Measurements from ENCODE around the gene ARMS2. TPM values are rescaled to one million over a fixed set of nuclear protein-coding genes. Genes with fewer than 3 reads are reported as not detected.

ARMS2 gene
- total and polyA plus RNA-seq, 7 experiments from 2014 or later, result not detected

- ChIA-PET POLR2A (no interaction called here), CTCF (no interaction called here)
- Mint-ChIP-seq H3K9me3 (no peaks in the 10 kb centered on the region), H3K4me3 (peak overlapping the region; percentile 67 to 89 (median 78)), H3K27ac (no peak overlapping the region), H3K36me3 (no peaks in the 10 kb centered on the region), H3K4me1 (peaks cover 6 to 20% (median 17%) of the 10 kb centered on the region in 7 donors), H3K27me3 (peaks cover 65 to 72% (median 68%) of the 10 kb centered on the region in 5 donors)
- H3K4me1 ChIP-seq (ENCODE audit: control insufficient read depth in 2 of 2, insufficient read depth in 2 of 2, low read length in 2 of 2), result peaks cover 0 to 7% of the 10 kb centered on the region in 2 donors
- peaks cover 13 to 20% of the 10 kb centered on the region in 2 donors for H3K27me3 ChIP-seq (ENCODE audit: control insufficient read depth in 2 of 2, insufficient read depth in 2 of 2, low read length in 2 of 2)
- no peak for DNase-seq
- no peaks in the 10 kb centered on the region for H3K36me3 ChIP-seq (ENCODE audit: control insufficient read depth in 2 of 3, insufficient read depth in 3 of 3, low read length in 3 of 3)
- peak; percentile 43 for ATAC-seq
- no peaks in the 10 kb centered on the region for H3K9me3 ChIP-seq (ENCODE audit: control insufficient read depth in 2 of 3, low read length in 3 of 3)
- no peak overlapping the region for H3K27ac ChIP-seq (ENCODE audit: low read depth, low read length)
- peak overlapping the region; percentile 39 for H3K4me3 ChIP-seq (ENCODE audit: low read length)
- intact Hi-C loops (cut with micrococcal nuclease), result no loop called here
Observed at GRCh38 chr10:122461729-122462532, 7.5 kb downstream of the ARMS2 start.

- Histone ChIP-seq H3K4me3 (ENCODE audit: low read length) (peak overlapping the region; percentile 39), H3K9me3 (ENCODE audit: control insufficient read depth in 2 of 3, low read length in 3 of 3) (no peaks in the 10 kb centered on the region), H3K36me3 (ENCODE audit: control insufficient read depth in 2 of 3, insufficient read depth in 3 of 3, low read length in 3 of 3) (no peaks in the 10 kb centered on the region), H3K27ac (ENCODE audit: low read depth, low read length) (no peak overlapping the region), H3K4me1 (ENCODE audit: control insufficient read depth in 2 of 2, insufficient read depth in 2 of 2, low read length in 2 of 2) (peaks cover 0 to 7% of the 10 kb centered on the region in 2 donors), H3K27me3 (ENCODE audit: control insufficient read depth in 2 of 2, insufficient read depth in 2 of 2, low read length in 2 of 2) (peaks cover 13 to 20% of the 10 kb centered on the region in 2 donors)
- Mint-ChIP-seq H3K27me3 (peaks cover 61 to 77% (median 68%) of the 10 kb centered on the region in 5 donors), H3K4me1 (peaks cover 6 to 20% (median 17%) of the 10 kb centered on the region in 7 donors), H3K4me3 (peak overlapping the region; percentile 67 to 89 (median 78)), H3K27ac (no peak overlapping the region), H3K9me3 (no peaks in the 10 kb centered on the region), H3K36me3 (no peaks in the 10 kb centered on the region)
- ATAC-seq (peak; percentile 24), DNase-seq (no peak)
- ChIA-PET POLR2A (no interaction called here), CTCF (no interaction called here)
- intact Hi-C loops (cut with micrococcal nuclease), result no loop called here
Observed at GRCh38 chr10:122462533-122463465, 8.3 kb downstream of the ARMS2 start.

- Histone ChIP-seq H3K4me1 (ENCODE audit: control insufficient read depth in 2 of 2, insufficient read depth in 2 of 2, low read length in 2 of 2) (peaks cover 0 to 7% of the 10 kb centered on the region in 2 donors), H3K27me3 (ENCODE audit: control insufficient read depth in 2 of 2, insufficient read depth in 2 of 2, low read length in 2 of 2) (peaks cover 8 to 18% of the 10 kb centered on the region in 2 donors), H3K9me3 (ENCODE audit: control insufficient read depth in 2 of 3, low read length in 3 of 3) (no peaks in the 10 kb centered on the region), H3K4me3 (ENCODE audit: low read length) (no peak overlapping the region), H3K27ac (ENCODE audit: low read depth, low read length) (no peak overlapping the region), H3K36me3 (ENCODE audit: control insufficient read depth in 2 of 3, insufficient read depth in 3 of 3, low read length in 3 of 3) (no peaks in the 10 kb centered on the region)
- Mint-ChIP-seq H3K9me3 (no peaks in the 10 kb centered on the region), H3K27me3 (peaks cover 52 to 75% (median 63%) of the 10 kb centered on the region in 5 donors), H3K4me1 (peaks cover 6 to 20% (median 17%) of the 10 kb centered on the region in 7 donors), H3K36me3 (no peaks in the 10 kb centered on the region), H3K27ac (no peak overlapping the region), H3K4me3 (peak overlapping the region in 8 of 10 donors; percentile 43 to 89 (median 78))
- CTCF ChIA-PET, result no interaction called here
- no peak for DNase-seq
- ATAC-seq, result no peak
- POLR2A ChIA-PET, result no interaction called here
- intact Hi-C loops (cut with micrococcal nuclease), result no loop called here
Observed at GRCh38 chr10:122463466-122464249, 9.2 kb downstream of the ARMS2 start.

GRCh38 chr10:122464250-122464510 is 9.7 kb downstream of the ARMS2 start:
- Histone ChIP-seq H3K27me3 (ENCODE audit: control insufficient read depth in 2 of 2, insufficient read depth in 2 of 2, low read length in 2 of 2) (peaks cover 2 to 13% of the 10 kb centered on the region in 2 donors), H3K36me3 (ENCODE audit: control insufficient read depth in 2 of 3, insufficient read depth in 3 of 3, low read length in 3 of 3) (no peaks in the 10 kb centered on the region), H3K4me1 (ENCODE audit: control insufficient read depth in 2 of 2, insufficient read depth in 2 of 2, low read length in 2 of 2) (peaks cover 0 to 7% of the 10 kb centered on the region in 2 donors), H3K4me3 (ENCODE audit: low read length) (no peak overlapping the region), H3K9me3 (ENCODE audit: control insufficient read depth in 2 of 3, low read length in 3 of 3) (no peaks in the 10 kb centered on the region), H3K27ac (ENCODE audit: low read depth, low read length) (no peak overlapping the region)
- ATAC-seq, result no peak
- intact Hi-C loops (cut with micrococcal nuclease), result no loop called here
- Mint-ChIP-seq H3K9me3 (no peaks in the 10 kb centered on the region), H3K36me3 (no peaks in the 10 kb centered on the region), H3K4me3 (no peak overlapping the region), H3K4me1 (peaks cover 6 to 20% (median 13%) of the 10 kb centered on the region in 7 donors), H3K27ac (no peak overlapping the region), H3K27me3 (peaks cover 50 to 75% (median 60%) of the 10 kb centered on the region in 5 donors)
- ChIA-PET CTCF (no interaction called here), POLR2A (no interaction called here)
- no peak for DNase-seq

- ATAC-seq (no peak), DNase-seq (no peak)
- intact Hi-C loops (cut with micrococcal nuclease), result no loop called here
- Mint-ChIP-seq H3K27ac (no peak overlapping the region), H3K4me3 (no peak overlapping the region), H3K9me3 (no peaks in the 10 kb centered on the region), H3K4me1 (peaks cover 6 to 20% (median 12%) of the 10 kb centered on the region in 7 donors), H3K27me3 (peaks cover 46 to 71% (median 57%) of the 10 kb centered on the region in 5 donors), H3K36me3 (no peaks in the 10 kb centered on the region)
- H3K4me1 ChIP-seq (ENCODE audit: control insufficient read depth in 2 of 2, insufficient read depth in 2 of 2, low read length in 2 of 2), result peaks cover 0 to 7% of the 10 kb centered on the region in 2 donors
- CTCF ChIA-PET, result no interaction called here
- H3K9me3 ChIP-seq (ENCODE audit: control insufficient read depth in 2 of 3, low read length in 3 of 3), result no peaks in the 10 kb centered on the region
- no peak overlapping the region for H3K27ac ChIP-seq (ENCODE audit: low read depth, low read length)
- H3K36me3 ChIP-seq (ENCODE audit: control insufficient read depth in 2 of 3, insufficient read depth in 3 of 3, low read length in 3 of 3), result no peaks in the 10 kb centered on the region
- peaks cover 0 to 11% of the 10 kb centered on the region in 2 donors for H3K27me3 ChIP-seq (ENCODE audit: control insufficient read depth in 2 of 2, insufficient read depth in 2 of 2, low read length in 2 of 2)
- POLR2A ChIA-PET, result no interaction called here
- H3K4me3 ChIP-seq (ENCODE audit: low read length), result no peak overlapping the region
Observed at GRCh38 chr10:122464586-122464985, 10.1 kb downstream of the ARMS2 start.

- no peaks in the 10 kb centered on the region for H3K36me3 Mint-ChIP-seq
- Histone ChIP-seq H3K4me3 (ENCODE audit: low read length) (no peak overlapping the region), H3K4me1 (ENCODE audit: control insufficient read depth in 2 of 2, insufficient read depth in 2 of 2, low read length in 2 of 2) (peaks cover 0 to 6% of the 10 kb centered on the region in 2 donors), H3K9me3 (ENCODE audit: control insufficient read depth in 2 of 3, low read length in 3 of 3) (no peaks in the 10 kb centered on the region), H3K27me3 (ENCODE audit: control insufficient read depth in 2 of 2, insufficient read depth in 2 of 2, low read length in 2 of 2) (peaks cover 0 to 3% of the 10 kb centered on the region in 2 donors), H3K27ac (ENCODE audit: low read depth, low read length) (no peak overlapping the region), H3K36me3 (ENCODE audit: control insufficient read depth in 2 of 3, insufficient read depth in 3 of 3, low read length in 3 of 3) (no peaks in the 10 kb centered on the region)
- H3K4me1 Mint-ChIP-seq, result peaks cover 6 to 17% (median 10%) of the 10 kb centered on the region in 7 donors
- H3K27me3 Mint-ChIP-seq, result peaks cover 41 to 69% (median 48%) of the 10 kb centered on the region in 5 donors
- intact Hi-C loops (cut with micrococcal nuclease), result no loop called here
- no peak overlapping the region for H3K27ac Mint-ChIP-seq
- no peaks in the 10 kb centered on the region for H3K9me3 Mint-ChIP-seq
- ChIA-PET POLR2A (no interaction called here), CTCF (interaction anchor here (0.7 kb wide), 1 partner anchor 545 kb away, joined by 3 read pairs; no protein-coding TSS in a partner anchor)
- no peak for DNase-seq
- H3K4me3 Mint-ChIP-seq, result no peak overlapping the region
- no peak for ATAC-seq
Observed at GRCh38 chr10:122465401-122466040, 11.1 kb downstream of the ARMS2 start.
